GM12801 (cell line): ENCODE data around the gene MAPK11.

Source experiments
- TF ChIP-seq, protein P1 (sequence below): IDR thresholded peaks from one replicate; pipeline ENCODE4 v1.5.1; 2011; ENCODE audit warnings: control low read depth; ENCODE audit not compliant: insufficient read length; ENCODE audit errors: extremely low read depth

The MAPK11 gene

DNA sequence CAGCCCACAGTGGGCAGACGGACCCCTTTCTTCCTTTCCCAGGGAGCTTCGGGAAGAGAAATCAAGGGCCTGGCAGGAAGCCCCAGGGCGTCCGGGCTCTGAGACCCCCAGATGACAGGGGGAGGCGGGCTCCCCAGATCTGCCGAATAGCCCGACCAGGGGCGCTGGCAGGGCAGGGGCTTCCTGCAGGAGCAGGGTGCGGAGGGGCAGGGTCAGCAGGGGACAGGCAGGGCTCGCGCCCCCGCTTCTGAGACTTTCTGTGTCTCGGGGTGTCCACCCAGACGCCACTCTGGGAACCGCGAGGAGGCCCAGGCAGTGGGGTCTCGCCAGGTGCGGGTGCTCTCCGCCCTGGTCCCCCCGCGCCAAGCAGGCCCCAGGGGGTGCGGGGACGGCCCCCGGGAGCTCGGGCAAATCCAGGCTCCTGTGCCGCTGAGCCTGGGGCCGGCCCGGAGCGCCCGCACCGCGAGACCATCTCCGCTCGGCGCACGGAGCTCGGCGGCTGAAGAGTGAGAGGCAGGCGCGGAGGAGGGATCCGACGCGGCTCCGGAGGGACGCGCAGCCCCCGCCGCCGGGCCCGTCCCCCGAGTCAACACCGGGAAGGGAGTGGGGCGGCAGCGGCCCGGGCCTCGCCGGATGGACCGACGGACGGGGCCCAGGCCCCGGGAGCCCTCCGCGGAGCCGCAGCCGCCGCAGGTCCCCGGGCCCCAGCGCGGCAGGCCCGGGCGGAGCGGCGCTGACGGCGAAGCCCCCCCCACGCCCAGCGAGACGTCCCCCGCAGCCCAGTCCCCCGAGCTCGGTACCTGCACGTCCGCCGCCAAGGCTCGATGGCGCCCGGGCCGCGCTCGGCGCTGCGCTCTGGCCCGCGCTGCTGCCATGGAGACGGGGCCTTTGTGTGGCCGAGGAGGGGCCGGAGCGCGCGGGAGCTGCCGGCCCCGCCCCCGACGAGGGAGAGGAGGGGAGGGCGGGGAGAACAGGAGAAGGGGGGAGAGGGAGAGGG is 36.9 kb upstream of the MAPK11 start, which contains the start of gene PLXNB2:
Gene PLXNB2 (minus strand): TSS at position 894 of the 997 bp plus-strand sequence. CDS start 17,062 bp downstream, outside the sequence.
- TF ChIP-seq, protein P1, sequence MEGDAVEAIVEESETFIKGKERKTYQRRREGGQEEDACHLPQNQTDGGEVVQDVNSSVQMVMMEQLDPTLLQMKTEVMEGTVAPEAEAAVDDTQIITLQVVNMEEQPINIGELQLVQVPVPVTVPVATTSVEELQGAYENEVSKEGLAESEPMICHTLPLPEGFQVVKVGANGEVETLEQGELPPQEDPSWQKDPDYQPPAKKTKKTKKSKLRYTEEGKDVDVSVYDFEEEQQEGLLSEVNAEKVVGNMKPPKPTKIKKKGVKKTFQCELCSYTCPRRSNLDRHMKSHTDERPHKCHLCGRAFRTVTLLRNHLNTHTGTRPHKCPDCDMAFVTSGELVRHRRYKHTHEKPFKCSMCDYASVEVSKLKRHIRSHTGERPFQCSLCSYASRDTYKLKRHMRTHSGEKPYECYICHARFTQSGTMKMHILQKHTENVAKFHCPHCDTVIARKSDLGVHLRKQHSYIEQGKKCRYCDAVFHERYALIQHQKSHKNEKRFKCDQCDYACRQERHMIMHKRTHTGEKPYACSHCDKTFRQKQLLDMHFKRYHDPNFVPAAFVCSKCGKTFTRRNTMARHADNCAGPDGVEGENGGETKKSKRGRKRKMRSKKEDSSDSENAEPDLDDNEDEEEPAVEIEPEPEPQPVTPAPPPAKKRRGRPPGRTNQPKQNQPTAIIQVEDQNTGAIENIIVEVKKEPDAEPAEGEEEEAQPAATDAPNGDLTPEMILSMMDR, result no peak

DNA sequence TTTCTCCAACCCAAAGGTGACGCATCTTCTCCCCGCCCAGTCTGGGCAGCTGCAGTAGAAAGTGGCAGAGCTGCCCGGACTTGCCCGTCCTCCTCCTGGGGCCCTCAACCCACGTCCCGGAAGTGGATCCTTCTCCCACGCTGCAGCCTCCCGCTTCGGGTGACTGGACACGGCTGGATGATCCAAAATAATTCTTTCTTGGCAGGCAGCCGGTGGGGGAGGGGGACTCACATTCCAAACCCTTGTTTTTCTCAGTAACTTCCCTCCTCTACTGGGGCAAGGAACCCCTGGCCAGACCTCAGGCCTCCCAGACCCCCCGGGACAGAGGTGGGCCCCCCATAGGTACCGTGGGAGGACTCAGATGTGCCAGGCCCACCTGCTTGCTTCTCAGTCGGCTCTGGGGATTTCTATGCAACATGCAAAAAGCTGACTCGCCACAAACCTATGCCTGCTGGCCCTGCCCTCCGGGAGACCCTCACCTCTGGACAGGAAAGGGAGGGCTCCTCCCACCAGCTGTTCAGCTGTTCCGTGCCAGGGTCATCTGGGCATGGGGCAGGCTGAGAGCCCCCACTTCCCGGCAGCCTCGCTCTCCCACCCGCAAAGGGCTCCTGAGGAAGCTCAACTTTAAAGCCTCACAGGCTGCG is 35.9 kb upstream of the MAPK11 start:
- TF ChIP-seq, protein P1, result no peak

DNA sequence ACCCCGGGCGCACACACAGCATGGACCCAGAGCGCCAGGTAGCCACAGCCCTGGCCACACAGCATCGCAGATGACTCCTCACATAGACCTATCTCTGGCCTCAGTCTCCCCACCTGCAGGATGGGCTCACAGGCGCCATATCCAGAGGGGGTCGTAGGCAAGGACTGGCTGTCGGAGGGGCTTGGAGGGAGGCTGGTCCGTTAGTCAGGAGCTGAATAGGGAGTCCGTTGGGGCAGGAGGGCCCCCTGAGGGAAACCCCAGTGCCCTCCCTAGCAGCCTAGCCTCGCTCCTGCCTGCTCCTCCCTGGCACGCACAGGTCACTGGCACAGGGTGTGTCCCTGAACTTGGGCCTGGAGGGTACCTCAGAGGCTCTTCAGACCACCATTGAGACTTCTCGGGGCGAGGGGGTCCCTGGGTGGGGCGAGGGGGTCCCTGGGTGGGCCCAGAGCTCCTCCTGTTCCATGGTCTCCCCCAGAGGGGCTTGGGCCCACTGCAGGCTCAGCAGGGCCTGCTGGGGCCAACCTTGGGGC is 35.3 kb upstream of the MAPK11 start:
- TF ChIP-seq, protein P1, result no peak

- TF ChIP-seq, protein P1, result no peak
These were observed 34.6 kb upstream of the MAPK11 start for GRCh38 chr22:50304528-50305392.

DNA sequence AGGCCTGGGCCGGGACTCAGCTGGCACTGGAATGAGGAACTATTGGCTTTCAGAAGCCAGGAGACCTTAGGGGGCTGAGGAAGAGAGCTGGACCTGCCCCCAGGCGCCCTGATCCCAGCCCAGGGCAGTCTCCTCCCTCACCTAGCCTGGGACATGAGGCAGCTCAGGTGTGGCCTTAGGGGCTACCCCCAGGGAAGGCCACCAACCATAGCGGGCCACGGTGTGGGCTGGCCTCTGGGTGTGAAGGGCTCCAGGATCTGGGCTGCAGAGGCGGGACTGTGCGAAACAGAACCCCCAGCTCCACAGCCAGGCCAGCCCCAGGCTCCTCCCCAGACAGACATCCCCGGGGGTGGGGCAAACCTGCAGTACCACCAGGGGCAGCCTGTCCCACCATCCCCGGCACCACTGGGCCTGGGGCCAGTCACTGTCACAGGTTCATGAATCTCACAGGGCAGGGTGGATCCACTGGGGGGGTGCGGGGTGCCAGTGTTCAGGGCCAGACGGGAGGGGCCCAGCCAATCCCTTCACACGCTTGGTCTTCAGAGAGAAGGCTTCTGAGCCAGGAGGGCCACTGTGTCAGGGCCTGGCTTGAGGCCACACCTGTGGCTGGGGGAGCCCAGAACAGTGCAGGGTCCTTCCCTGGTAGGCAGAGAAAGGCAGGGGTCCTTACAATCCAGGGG is 33.8 kb upstream of the MAPK11 start:
- TF ChIP-seq, protein P1, result no peak

GRCh38 chr22:50303515-50303847 is 33.3 kb upstream of the MAPK11 start:
- TF ChIP-seq, protein P1, result no peak
